H9 (cell line): ENCODE results near the gene OR56B1. TPM values are rescaled to one million over a fixed set of nuclear protein-coding genes. Genes with fewer than 3 reads are reported as not detected.

Source experiments
- DNase-seq: peaks from one replicate; pipeline ENCODE4 v3.0.0-alpha.2; 2017
- H2AFZ ChIP-seq: one replicate; pipeline ENCODE4 v1.6.1; 2013; ENCODE audit warnings: mild to moderate bottlenecking, low read length, control low read depth, moderate library complexity
- H2AK5ac ChIP-seq: 2 replicates; pipeline ENCODE4 v1.6.1; 2013; ENCODE audit warnings: low read length, control low read depth, mixed read lengths; ENCODE audit not compliant: insufficient read length
- H2BK120ac ChIP-seq: one replicate; pipeline ENCODE4 v1.6.1; 2013; ENCODE audit warnings: low read depth, mild to moderate bottlenecking, low read length, control low read depth, inconsistent platforms; ENCODE audit not compliant: poor library complexity, severe bottlenecking
- H2BK12ac ChIP-seq: 2 replicates; pipeline ENCODE4 v1.6.1; 2013; ENCODE audit warnings: low read length, control low read depth, mixed read lengths, low read depth; ENCODE audit not compliant: insufficient read length
- H2BK15ac ChIP-seq: 2 replicates; pipeline ENCODE4 v1.6.1; 2013; ENCODE audit warnings: low read depth, low read length, control low read depth
- H2BK20ac ChIP-seq: one replicate; pipeline ENCODE4 v1.6.1; 2013; ENCODE audit warnings: low read depth, mild to moderate bottlenecking, low read length, control low read depth, inconsistent platforms; ENCODE audit not compliant: poor library complexity, severe bottlenecking
- H2BK5ac ChIP-seq: 2 replicates; pipeline ENCODE4 v1.6.1; 2013; ENCODE audit warnings: low read length, control low read depth, mixed read lengths; ENCODE audit not compliant: insufficient read length
- H3K14ac ChIP-seq: 2 replicates; pipeline ENCODE4 v1.6.1; 2013; ENCODE audit warnings: low read length, control low read depth; ENCODE audit not compliant: insufficient read depth
- H3K18ac ChIP-seq: 2 replicates; pipeline ENCODE4 v1.6.1; 2013; ENCODE audit warnings: low read depth, mild to moderate bottlenecking, mixed read lengths, low read length, control low read depth; ENCODE audit not compliant: insufficient read length
- H3K23ac ChIP-seq: 2 replicates; pipeline ENCODE4 v1.6.1; 2013; ENCODE audit warnings: low read length, control low read depth, mixed read lengths, low read depth; ENCODE audit not compliant: insufficient read length
- H3K23me2 ChIP-seq: 2 replicates; pipeline ENCODE4 v1.6.1; 2013; ENCODE audit warnings: low read depth, mild to moderate bottlenecking, mixed read lengths, low read length, control low read depth; ENCODE audit not compliant: insufficient read length, poor library complexity, severe bottlenecking
- H3K27ac ChIP-seq: 2 replicates; pipeline ENCODE4 v1.5.1; 2013; ENCODE audit warnings: low read length, control low read depth, mixed read lengths, low read depth; ENCODE audit not compliant: insufficient read length
- H3K27me3 ChIP-seq: 2 replicates; pipeline ENCODE4 v1.6.1; 2013; ENCODE audit warnings: low read length, control low read depth, inconsistent platforms; ENCODE audit not compliant: insufficient read depth
- H3K4ac ChIP-seq: 2 replicates; pipeline ENCODE4 v1.6.1; 2013; ENCODE audit warnings: low read depth, mild to moderate bottlenecking, control low read depth, inconsistent platforms, low read length, moderate library complexity
- H3K4me1 ChIP-seq: 2 replicates; pipeline ENCODE4 v1.6.1; 2013; ENCODE audit warnings: low read length, control low read depth, inconsistent platforms; ENCODE audit not compliant: insufficient read depth
- H3K4me2 ChIP-seq: 2 replicates; pipeline ENCODE4 v1.6.1; 2013; ENCODE audit warnings: low read length, control low read depth, mixed read lengths; ENCODE audit not compliant: insufficient read length, insufficient read depth
- H3K56ac ChIP-seq: 2 replicates; pipeline ENCODE4 v1.6.1; 2013; ENCODE audit warnings: low read depth, mild to moderate bottlenecking, mixed read lengths, low read length, control low read depth; ENCODE audit not compliant: insufficient read length
- H3K79me1 ChIP-seq: 2 replicates; pipeline ENCODE4 v1.6.1; 2013; ENCODE audit warnings: low read depth, mild to moderate bottlenecking, moderate library complexity, low read length, control low read depth, inconsistent platforms; ENCODE audit not compliant: insufficient read depth, poor library complexity, severe bottlenecking
- H3K79me2 ChIP-seq: 2 replicates; pipeline ENCODE4 v1.6.1; 2013; ENCODE audit warnings: low read length, control low read depth, inconsistent platforms; ENCODE audit not compliant: insufficient read depth
- H3K9ac ChIP-seq: 2 replicates; pipeline ENCODE4 v1.6.1; 2013; ENCODE audit warnings: low read length, control low read depth, mixed read lengths; ENCODE audit not compliant: insufficient read length; ENCODE audit errors: extremely low read depth
- H3K9me3 ChIP-seq: one replicate; pipeline ENCODE4 v1.6.1; 2013; ENCODE audit warnings: low read depth, low read length, inconsistent platforms; ENCODE audit not compliant: control insufficient read depth
- H3T11ph ChIP-seq: one replicate; pipeline ENCODE4 v1.6.1; 2013; ENCODE audit warnings: mild to moderate bottlenecking, low read length, control low read depth, inconsistent platforms
- H4K20me1 ChIP-seq: one replicate; pipeline ENCODE4 v1.6.1; 2013; ENCODE audit not compliant: control insufficient read depth, insufficient read length, insufficient read depth
- H4K5ac ChIP-seq: 2 replicates; pipeline ENCODE4 v1.6.1; 2013; ENCODE audit warnings: low read depth, mild to moderate bottlenecking, mixed read lengths, low read length, control low read depth; ENCODE audit not compliant: insufficient read length
- H4K8ac ChIP-seq: replicated peaks from 2 replicates; pipeline ENCODE4 v1.6.1; 2013; ENCODE audit warnings: low read length, control low read depth, mixed read lengths, low read depth; ENCODE audit not compliant: insufficient read length
- H4K91ac ChIP-seq: 2 replicates; pipeline ENCODE4 v1.6.1; 2013; ENCODE audit warnings: low read depth, mild to moderate bottlenecking, moderate library complexity, mixed read lengths, low read length, control low read depth; ENCODE audit not compliant: insufficient read length
- H3K27ac Mint-ChIP-seq, 3 experiments: 2 replicates in 2 of 3; 3 replicates in 1 of 3; pipeline ENCODE4 v1.8.0; 2020 to 2021; ENCODE audit warnings: mixed read lengths in 3 of 3, mild to moderate bottlenecking in 1 of 3, moderate library complexity in 1 of 3
- H3K27me3 Mint-ChIP-seq: 2 replicates; pipeline ENCODE4 v1.8.0; 2021; ENCODE audit warnings: low read depth, mild to moderate bottlenecking, moderate library complexity, mixed read lengths
- H3K36me3 Mint-ChIP-seq, 3 experiments: 2 replicates in 2 of 3; 3 replicates in 1 of 3; pipeline ENCODE4 v1.8.0; 2020 to 2021; ENCODE audit warnings: low read depth in 3 of 3, mixed read lengths in 3 of 3; ENCODE audit not compliant: insufficient read depth in 1 of 3
- H3K4me1 Mint-ChIP-seq, 2 experiments: 2 replicates each; pipeline ENCODE4 v1.8.0; 2020; ENCODE audit warnings: mixed read lengths in 2 of 2
- H3K4me3 Mint-ChIP-seq, 2 experiments: 2 replicates in 1 of 2; 3 replicates in 1 of 2; pipeline ENCODE4 v1.8.0; 2020 to 2021; ENCODE audit warnings: mild to moderate bottlenecking in 2 of 2, mixed read lengths in 2 of 2, moderate library complexity in 1 of 2
- H3K9me3 Mint-ChIP-seq, 2 experiments: 2 replicates in 1 of 2; 3 replicates in 1 of 2; pipeline ENCODE4 v1.8.0; 2020; ENCODE audit warnings: mild to moderate bottlenecking in 2 of 2, mixed read lengths in 2 of 2, moderate library complexity in 1 of 2
- WGBS: extraction: QIAGEN DNeasy Blood & Tissue Kit; methylation state at CpG from one replicate; pipeline ENCODE4 v1.1.7; 2013; ENCODE audit warnings: missing lambda C conversion rate, low lambda C conversion rate, mixed read lengths; ENCODE audit not compliant: insufficient read length; ENCODE audit errors: extremely low coverage; 5-methylcytosine and 5-hydroxymethylcytosine counted together
- total RNA-seq: library from RNA; stranded (reverse); gene quantifications from 2 replicates; pipeline ENCODE4 v1.2.1, GENCODE V29; 2021
- TF ChIP-seq, protein P1 (sequence below): fragments of 200-600 bp; sonication (generic); conservative IDR thresholded peaks from 3 replicates; pipeline ENCODE4 v1.8.0; 2021; ENCODE audit warnings: antibody characterized with exemption, mild to moderate bottlenecking

The OR56B1 gene
- total RNA-seq, 1 experiment from 2014 or later = not detected

DNA sequence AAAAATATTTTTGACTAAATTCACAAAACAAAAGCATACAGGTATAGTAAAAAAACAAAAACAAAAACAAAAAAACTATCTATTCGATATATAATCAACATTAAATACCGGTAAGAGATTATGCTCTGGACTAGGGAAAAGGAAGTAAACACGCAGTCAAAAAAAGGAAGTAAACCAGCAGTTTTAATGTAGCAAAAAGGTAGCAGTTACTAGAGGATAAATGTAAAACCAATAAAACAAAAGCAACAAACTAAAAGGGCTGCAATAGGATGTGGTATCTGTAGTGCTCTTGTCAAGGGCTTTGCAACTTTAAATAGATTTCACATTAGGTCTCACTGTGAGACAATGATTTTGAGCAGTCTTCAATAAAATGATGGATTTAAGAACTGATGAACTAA lies 44.3 kb upstream of the OR56B1 start:
- H4K20me1 ChIP-seq = no peaks in the 10 kb centered on the region
- H3K56ac ChIP-seq = no peak overlapping the region
- TF ChIP-seq, protein P1, sequence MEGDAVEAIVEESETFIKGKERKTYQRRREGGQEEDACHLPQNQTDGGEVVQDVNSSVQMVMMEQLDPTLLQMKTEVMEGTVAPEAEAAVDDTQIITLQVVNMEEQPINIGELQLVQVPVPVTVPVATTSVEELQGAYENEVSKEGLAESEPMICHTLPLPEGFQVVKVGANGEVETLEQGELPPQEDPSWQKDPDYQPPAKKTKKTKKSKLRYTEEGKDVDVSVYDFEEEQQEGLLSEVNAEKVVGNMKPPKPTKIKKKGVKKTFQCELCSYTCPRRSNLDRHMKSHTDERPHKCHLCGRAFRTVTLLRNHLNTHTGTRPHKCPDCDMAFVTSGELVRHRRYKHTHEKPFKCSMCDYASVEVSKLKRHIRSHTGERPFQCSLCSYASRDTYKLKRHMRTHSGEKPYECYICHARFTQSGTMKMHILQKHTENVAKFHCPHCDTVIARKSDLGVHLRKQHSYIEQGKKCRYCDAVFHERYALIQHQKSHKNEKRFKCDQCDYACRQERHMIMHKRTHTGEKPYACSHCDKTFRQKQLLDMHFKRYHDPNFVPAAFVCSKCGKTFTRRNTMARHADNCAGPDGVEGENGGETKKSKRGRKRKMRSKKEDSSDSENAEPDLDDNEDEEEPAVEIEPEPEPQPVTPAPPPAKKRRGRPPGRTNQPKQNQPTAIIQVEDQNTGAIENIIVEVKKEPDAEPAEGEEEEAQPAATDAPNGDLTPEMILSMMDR = no peak
- H3K79me2 ChIP-seq = peaks cover 3% of the 10 kb centered on the region; the same call in 1 of the 2 replicates
- H3K9me3 ChIP-seq = no peaks in the 10 kb centered on the region
- no peak overlapping the region for H2AK5ac ChIP-seq
- no peak overlapping the region for H3K9ac ChIP-seq
- H3K4ac ChIP-seq = no peak overlapping the region
- no peak overlapping the region for H2BK120ac ChIP-seq
- no CpG with 5 or more reads among the region's 3 CpGs for WGBS
- H3K36me3 Mint-ChIP-seq = peaks cover 4 to 37% (median 35%) of the 10 kb centered on the region in 3 experiments; a peak in 6 of 7 replicates
- no peak overlapping the region for H4K5ac ChIP-seq
- no peak overlapping the region for H3K4me2 ChIP-seq
- no peak overlapping the region for H3K18ac ChIP-seq
- no peak overlapping the region for H2BK15ac ChIP-seq
- no peaks in the 10 kb centered on the region; the same call in 1 of the 2 replicates for H3K4me1 ChIP-seq
- H2BK12ac ChIP-seq = no peak overlapping the region
- no peak overlapping the region for H2AFZ ChIP-seq
- peaks cover 0 to 4% of the 10 kb centered on the region in 2 experiments; a peak in 2 of 5 replicates for H3K9me3 Mint-ChIP-seq
- H3K27ac ChIP-seq = no peak overlapping the region
- H3K4me3 Mint-ChIP-seq = peak overlapping the region in 1 of 2 experiments; percentile 22; a peak in 2 of 5 replicates
- no peak overlapping the region for H3K23ac ChIP-seq
- H3K27me3 Mint-ChIP-seq = no peaks in the 10 kb centered on the region
- no peak overlapping the region for H2BK20ac ChIP-seq
- no peak overlapping the region for H4K91ac ChIP-seq
- H3K79me1 ChIP-seq = no peaks in the 10 kb centered on the region
- H3K4me1 Mint-ChIP-seq = peaks cover 33 to 45% of the 10 kb centered on the region in 2 experiments
- H3K27ac Mint-ChIP-seq = no peak overlapping the region
- H4K8ac ChIP-seq = no peak overlapping the region
- no peak overlapping the region for H2BK5ac ChIP-seq
- H3T11ph ChIP-seq = no peak overlapping the region
- peaks cover 8% of the 10 kb centered on the region for H3K23me2 ChIP-seq
- H3K27me3 ChIP-seq = no peaks in the 10 kb centered on the region
- DNase-seq = no peak
- H3K14ac ChIP-seq = no peak overlapping the region
